Measurements from ENCODE around the gene CKAP2L. TPM values are rescaled to one million over a fixed set of nuclear protein-coding genes. Genes with fewer than 3 reads are reported as not detected.
A peak's percentile ranks its signal among the peaks of the same experiment; 100 is the strongest.
"Not testable (repeated sequence)": the region's sequence is repeated elsewhere in the genome, so short reads cannot be mapped to it uniquely, and the experiment has no call there.

CKAP2L gene
- polyA plus RNA-seq, 3 donors, result 12.4 to 14.8 (median 12.9) TPM

GRCh38 chr2:112712903-112713584 is 51.4 kb downstream of the CKAP2L start:
- no peak for DNase-seq

- no peak for DNase-seq
These were observed 51.9 kb downstream of the CKAP2L start for GRCh38 chr2:112712465-112712864.

GRCh38 chr2:112710956-112711750 is 53.3 kb downstream of the CKAP2L start:
- peak; percentile 31 for DNase-seq

GRCh38 chr2:112709703-112710102 is 54.7 kb downstream of the CKAP2L start:
- DNase-seq, result no peak

- no peak for DNase-seq
These were observed 55.4 kb downstream of the CKAP2L start for GRCh38 chr2:112708968-112709367.

GRCh38 chr2:112706947-112707346 is 57.5 kb downstream of the CKAP2L start:
- DNase-seq, result not testable (repeated sequence)

GRCh38 chr2:112706170-112706664 is 58.2 kb downstream of the CKAP2L start:
- no peak for DNase-seq

- DNase-seq, result no peak
These were observed 58.8 kb downstream of the CKAP2L start for GRCh38 chr2:112705575-112705974.

GRCh38 chr2:112703684-112704083 is 60.7 kb downstream of the CKAP2L start:
- DNase-seq, result no peak

GRCh38 chr2:112701052-112701451 is 63.4 kb downstream of the CKAP2L start:
- DNase-seq, result no peak

- no peak for DNase-seq
These were observed 64.3 kb downstream of the CKAP2L start for GRCh38 chr2:112699984-112700667.

- no peak for DNase-seq
These were observed 65.4 kb downstream of the CKAP2L start for GRCh38 chr2:112698834-112699515.

GRCh38 chr2:112694182-112694581 is 70.2 kb downstream of the CKAP2L start:
- no peak for DNase-seq

- no peak for DNase-seq
These were observed 70.8 kb downstream of the CKAP2L start for GRCh38 chr2:112693596-112693995.

GRCh38 chr2:112692918-112693317 is 71.5 kb downstream of the CKAP2L start:
- DNase-seq, result no peak

GRCh38 chr2:112692495-112692911 is 71.9 kb downstream of the CKAP2L start:
- DNase-seq, result peak; percentile 47

GRCh38 chr2:112691881-112692281 is 72.5 kb downstream of the CKAP2L start:
- no peak for DNase-seq

- no peak for DNase-seq
These were observed 73.5 kb downstream of the CKAP2L start for GRCh38 chr2:112690853-112691401.

- DNase-seq, result no peak
These were observed 76.1 kb downstream of the CKAP2L start for GRCh38 chr2:112688086-112688880.

- DNase-seq, result no peak
These were observed 76.9 kb downstream of the CKAP2L start for GRCh38 chr2:112687522-112687921.

Measured in renal pelvis (tissue), 4 donors.